ENCODE data around the gene PANK4. TPM values are rescaled to one million over a fixed set of nuclear protein-coding genes. Genes with fewer than 3 reads are reported as not detected.

PANK4 gene
- total and polyA plus RNA-seq, 2 donors (not counting 3 experiments of a cell fraction or from before 2014, with no cell fraction given): 22.1 to 34.0 TPM

DNA sequence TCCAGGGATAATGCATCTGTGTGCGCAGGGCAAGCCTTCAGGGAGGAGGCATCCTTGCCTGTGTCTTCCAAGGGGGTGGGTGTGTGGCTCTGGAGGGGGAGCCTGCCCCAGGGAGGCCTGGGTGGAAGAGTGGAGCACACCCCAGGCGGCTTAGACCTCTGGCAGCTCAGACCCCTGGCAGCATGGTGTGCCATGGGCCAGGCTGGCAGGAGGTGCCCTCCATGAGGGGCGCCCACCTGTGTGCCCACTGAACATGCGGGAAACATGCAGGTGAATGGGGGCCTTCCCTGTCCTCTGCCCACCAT, 1.1 kb upstream of the PANK4 start:
- Histone ChIP-seq H3K79me2 (ENCODE audit: control insufficient read depth, insufficient read depth, low read length) (peaks cover 34% of the 10 kb centered on the region), H3K27me3 (ENCODE audit: control insufficient read depth in 2 of 2, insufficient read depth in 2 of 2, low read length in 2 of 2) (peaks cover 16 to 17% of the 10 kb centered on the region in 2 experiments), H3K4me1 (ENCODE audit: control insufficient read depth, extremely low read depth, insufficient read depth, low read length) (peaks cover 17% of the 10 kb centered on the region), H3K9me3 (replicated peaks; ENCODE audit: control insufficient read depth, insufficient read depth, low read length) (no peaks in the 10 kb centered on the region), H3K4me3 (replicated peaks in 1 of 3; ENCODE audit: insufficient read depth in 1 of 3, low read depth in 1 of 3, low read length in 3 of 3) (no peak overlapping the region), H3K9me1 (replicated peaks; ENCODE audit: control insufficient read depth, extremely low read depth, insufficient read depth, low read length) (no peaks in the 10 kb centered on the region), H3K9ac (replicated peaks; ENCODE audit: extremely low read depth, insufficient read depth, low read length) (no peak overlapping the region), H2AFZ (ENCODE audit: low read depth, low read length) (no peak overlapping the region), H4K20me1 (replicated peaks; ENCODE audit: control insufficient read depth, extremely low read depth, insufficient read depth, low read length) (no peaks in the 10 kb centered on the region), H3K36me3 (ENCODE audit: control insufficient read depth in 2 of 2, extremely low read depth in 1 of 2, insufficient read depth in 2 of 2, low read length in 2 of 2) (no peaks in the 10 kb centered on the region), H3K4me2 (ENCODE audit: insufficient read depth, low read length) (no peak overlapping the region), H3K27ac (ENCODE audit: insufficient read depth, low read depth, low read length) (no peak overlapping the region)
- FAIRE-seq (no peak), DNase-seq (ENCODE audit: low read depth, low spot score) (no peak)
- dilution Hi-C loops (cut with MboI; ENCODE audit: extremely low pct_ligation_motif_present, low sequenced_read_pairs) (no loop called here), intact Hi-C loops (cut with micrococcal nuclease) (loop anchor here (2.0 kb wide), 1 partner anchor 113 kb away; no protein-coding TSS in a partner anchor)
- no TSS peak for BruUV-seq (replicated peaks)
- CTCF ChIA-PET: no interaction called here
- POLR2A ChIA-PET: no interaction called here
- TF ChIP-seq FOS (IDR thresholded peaks at IDR 0.05; ENCODE audit: borderline replicate concordance, insufficient read depth, low read length): no peak
- no peak for TF ChIP-seq EZH2 (IDR thresholded peaks at IDR 0.05; ENCODE audit: borderline replicate concordance, low read depth, low read length, severe bottlenecking)
- TF ChIP-seq, protein P1, sequence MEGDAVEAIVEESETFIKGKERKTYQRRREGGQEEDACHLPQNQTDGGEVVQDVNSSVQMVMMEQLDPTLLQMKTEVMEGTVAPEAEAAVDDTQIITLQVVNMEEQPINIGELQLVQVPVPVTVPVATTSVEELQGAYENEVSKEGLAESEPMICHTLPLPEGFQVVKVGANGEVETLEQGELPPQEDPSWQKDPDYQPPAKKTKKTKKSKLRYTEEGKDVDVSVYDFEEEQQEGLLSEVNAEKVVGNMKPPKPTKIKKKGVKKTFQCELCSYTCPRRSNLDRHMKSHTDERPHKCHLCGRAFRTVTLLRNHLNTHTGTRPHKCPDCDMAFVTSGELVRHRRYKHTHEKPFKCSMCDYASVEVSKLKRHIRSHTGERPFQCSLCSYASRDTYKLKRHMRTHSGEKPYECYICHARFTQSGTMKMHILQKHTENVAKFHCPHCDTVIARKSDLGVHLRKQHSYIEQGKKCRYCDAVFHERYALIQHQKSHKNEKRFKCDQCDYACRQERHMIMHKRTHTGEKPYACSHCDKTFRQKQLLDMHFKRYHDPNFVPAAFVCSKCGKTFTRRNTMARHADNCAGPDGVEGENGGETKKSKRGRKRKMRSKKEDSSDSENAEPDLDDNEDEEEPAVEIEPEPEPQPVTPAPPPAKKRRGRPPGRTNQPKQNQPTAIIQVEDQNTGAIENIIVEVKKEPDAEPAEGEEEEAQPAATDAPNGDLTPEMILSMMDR (IDR thresholded peaks at IDR 0.05; ENCODE audit: extremely low read depth in 1 of 2, insufficient read depth in 1 of 2, low read depth in 1 of 2, low read length in 2 of 2): no peak
- TF ChIP-seq, protein P2, sequence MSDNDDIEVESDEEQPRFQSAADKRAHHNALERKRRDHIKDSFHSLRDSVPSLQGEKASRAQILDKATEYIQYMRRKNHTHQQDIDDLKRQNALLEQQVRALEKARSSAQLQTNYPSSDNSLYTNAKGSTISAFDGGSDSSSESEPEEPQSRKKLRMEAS (IDR thresholded peaks at IDR 0.05; ENCODE audit: insufficient read depth, insufficient read length): no peak
- TF ChIP-seq GATA2 (IDR thresholded peaks at IDR 0.05; ENCODE audit: insufficient read depth, insufficient read length, low read depth, low read length): no peak
- no peak for TF ChIP-seq JUN (IDR thresholded peaks at IDR 0.05; ENCODE audit: borderline replicate concordance, insufficient read depth, insufficient read length, low read depth)
- TF ChIP-seq POLR2A (IDR thresholded peaks at IDR 0.05; ENCODE audit: low read depth, low read length): no peak
- TF ChIP-seq POLR2AphosphoS5 (IDR thresholded peaks at IDR 0.05; ENCODE audit: insufficient read depth, low read depth, low read length): no peak
- no peak for TF ChIP-seq MYC (IDR thresholded peaks at IDR 0.05; ENCODE audit: low read depth, low read length)

Data from endothelial cell of umbilical vein (primary cell).